LNCaP clone FGC (cell line): Measurements from ENCODE around the gene ABHD6.

Source experiments
- DNase-seq: peaks from one replicate; pipeline ENCODE4 v3.0.0-alpha.2; 2011; ENCODE audit warnings: low read depth
- H3K4me3 ChIP-seq: 2 replicates; pipeline ENCODE4 v1.5.1; 2011; ENCODE audit warnings: mild to moderate bottlenecking, low read depth, low read length, control low read depth
- TF ChIP-seq, protein P1 (sequence below): IDR thresholded peaks from 2 replicates; pipeline ENCODE4 v1.5.1; 2012; ENCODE audit warnings: mild to moderate bottlenecking; ENCODE audit not compliant: control insufficient read depth, insufficient read depth; ENCODE audit errors: extremely low read depth

ABHD6 gene

DNA sequence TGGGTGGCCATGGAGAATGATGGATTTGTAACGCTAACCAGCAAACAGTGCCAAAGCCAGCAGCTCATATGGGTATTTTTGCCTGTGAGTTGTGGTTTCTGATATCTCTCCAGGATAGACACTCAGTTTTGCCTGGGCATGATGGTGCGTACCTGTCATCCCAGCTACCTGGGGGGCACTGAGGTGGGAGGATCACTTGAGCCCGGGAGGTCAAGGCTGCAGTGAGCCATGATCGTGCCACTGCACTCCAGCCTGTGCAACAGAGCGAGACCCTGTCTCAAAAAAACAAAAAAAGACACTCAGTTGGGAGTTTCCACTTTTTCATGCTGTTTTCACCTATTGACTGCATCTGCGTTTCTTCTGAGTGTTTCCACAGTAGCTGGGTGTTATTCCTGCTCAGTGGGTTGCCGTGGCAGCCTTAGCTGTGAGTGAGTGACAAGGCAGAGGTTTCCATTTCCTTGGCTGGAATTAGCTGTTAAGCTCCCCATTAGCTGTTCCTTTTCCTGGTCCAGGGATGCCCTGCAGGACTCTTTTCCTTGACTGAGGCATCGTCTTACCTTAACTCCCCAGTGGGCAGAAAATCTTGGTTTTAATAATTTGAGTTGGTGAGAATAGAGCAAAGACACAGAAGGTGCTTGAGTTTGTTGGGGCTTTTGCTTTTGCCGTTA, 54.2 kb downstream of the ABHD6 start:
- no peak for DNase-seq

DNA sequence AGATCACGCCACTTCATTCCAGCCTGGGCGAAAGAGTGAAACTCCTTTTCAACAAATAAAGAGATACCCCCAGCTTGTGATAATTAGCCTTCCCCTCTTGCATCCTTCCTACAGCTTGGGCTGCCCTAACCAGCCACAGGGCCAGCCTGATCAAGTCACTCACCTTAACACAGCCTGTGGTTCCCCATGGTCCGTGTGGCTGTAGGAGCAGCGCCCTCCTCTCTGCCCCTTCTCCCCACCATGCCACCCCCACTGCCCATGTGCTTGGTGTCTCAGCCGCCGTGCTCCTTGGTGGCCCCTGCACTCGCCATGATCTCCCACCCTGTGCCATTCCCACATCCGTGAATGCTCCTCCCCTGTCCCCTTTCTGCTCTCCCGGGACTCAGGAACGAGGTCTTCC, 55.3 kb downstream of the ABHD6 start:
- no peak overlapping the region for H3K4me3 ChIP-seq
- DNase-seq = no peak
- TF ChIP-seq, protein P1, sequence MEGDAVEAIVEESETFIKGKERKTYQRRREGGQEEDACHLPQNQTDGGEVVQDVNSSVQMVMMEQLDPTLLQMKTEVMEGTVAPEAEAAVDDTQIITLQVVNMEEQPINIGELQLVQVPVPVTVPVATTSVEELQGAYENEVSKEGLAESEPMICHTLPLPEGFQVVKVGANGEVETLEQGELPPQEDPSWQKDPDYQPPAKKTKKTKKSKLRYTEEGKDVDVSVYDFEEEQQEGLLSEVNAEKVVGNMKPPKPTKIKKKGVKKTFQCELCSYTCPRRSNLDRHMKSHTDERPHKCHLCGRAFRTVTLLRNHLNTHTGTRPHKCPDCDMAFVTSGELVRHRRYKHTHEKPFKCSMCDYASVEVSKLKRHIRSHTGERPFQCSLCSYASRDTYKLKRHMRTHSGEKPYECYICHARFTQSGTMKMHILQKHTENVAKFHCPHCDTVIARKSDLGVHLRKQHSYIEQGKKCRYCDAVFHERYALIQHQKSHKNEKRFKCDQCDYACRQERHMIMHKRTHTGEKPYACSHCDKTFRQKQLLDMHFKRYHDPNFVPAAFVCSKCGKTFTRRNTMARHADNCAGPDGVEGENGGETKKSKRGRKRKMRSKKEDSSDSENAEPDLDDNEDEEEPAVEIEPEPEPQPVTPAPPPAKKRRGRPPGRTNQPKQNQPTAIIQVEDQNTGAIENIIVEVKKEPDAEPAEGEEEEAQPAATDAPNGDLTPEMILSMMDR = no peak

More for the DNA sequence above, 54.2 kb downstream of the ABHD6 start:
- no peak overlapping the region for H3K4me3 ChIP-seq
- TF ChIP-seq, protein P1 = no peak

DNA sequence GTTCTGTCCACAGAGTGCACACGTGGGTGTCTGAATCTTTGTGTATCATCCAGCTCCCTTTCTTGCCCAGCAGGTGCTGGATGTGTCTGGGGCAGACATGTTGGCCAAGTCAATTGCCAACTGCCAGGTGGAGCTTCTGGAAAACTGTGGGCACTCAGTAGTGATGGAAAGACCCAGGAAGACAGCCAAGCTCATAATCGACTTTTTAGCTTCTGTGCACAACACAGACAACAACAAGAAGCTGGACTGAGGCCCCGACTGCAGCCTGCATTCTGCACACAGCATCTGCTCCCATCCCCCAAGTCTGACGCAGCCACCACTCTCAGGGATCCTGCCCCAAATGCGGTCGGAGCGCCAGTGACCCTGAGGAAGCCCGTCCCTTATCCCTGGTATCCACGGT, 55.9 kb downstream of the ABHD6 start:
- no peak overlapping the region for H3K4me3 ChIP-seq
- TF ChIP-seq, protein P1 = no peak
- DNase-seq = no peak

DNA sequence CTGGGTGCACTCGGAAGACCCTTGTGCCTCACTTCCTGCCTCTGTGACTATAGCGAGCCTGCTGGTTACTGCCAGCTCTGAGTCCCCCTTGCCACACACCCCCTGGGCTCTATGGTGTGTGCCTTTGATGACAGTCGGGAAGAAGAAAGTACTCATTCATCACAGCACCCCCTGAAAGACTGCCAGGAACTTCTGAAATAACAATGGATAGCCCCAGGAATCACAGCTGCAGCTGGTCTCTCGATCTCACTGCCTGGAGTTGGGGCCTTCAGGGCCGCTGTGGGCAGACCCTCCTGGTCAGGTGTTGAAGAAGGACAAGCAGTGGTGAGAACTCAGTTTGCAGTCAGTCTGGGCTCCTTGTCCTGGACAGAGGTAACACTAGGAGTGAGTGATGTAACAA, 58.7 kb downstream of the ABHD6 start:
- no peak for DNase-seq
- TF ChIP-seq, protein P1 = no peak
- H3K4me3 ChIP-seq = no peak overlapping the region

DNA sequence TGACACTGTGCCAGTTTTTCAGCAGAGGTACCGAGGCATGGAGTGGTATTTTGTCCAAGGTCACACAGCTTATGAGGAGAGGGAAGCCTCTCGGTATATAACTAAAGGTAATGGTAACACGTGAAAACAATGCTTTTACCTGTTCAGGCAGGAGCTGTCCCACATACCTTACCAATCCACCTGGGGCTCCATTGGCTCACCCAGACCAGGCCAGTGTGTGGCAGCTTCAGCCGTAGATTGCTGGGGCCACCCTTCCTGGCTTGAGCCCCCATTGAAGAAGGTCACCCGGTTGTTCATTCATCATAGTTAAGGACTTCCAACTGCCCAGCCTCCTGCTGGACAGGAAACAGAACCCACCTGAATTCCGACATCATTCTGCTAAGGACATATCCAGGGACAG, 59.3 kb downstream of the ABHD6 start:
- DNase-seq = no peak
- TF ChIP-seq, protein P1 = no peak

DNA sequence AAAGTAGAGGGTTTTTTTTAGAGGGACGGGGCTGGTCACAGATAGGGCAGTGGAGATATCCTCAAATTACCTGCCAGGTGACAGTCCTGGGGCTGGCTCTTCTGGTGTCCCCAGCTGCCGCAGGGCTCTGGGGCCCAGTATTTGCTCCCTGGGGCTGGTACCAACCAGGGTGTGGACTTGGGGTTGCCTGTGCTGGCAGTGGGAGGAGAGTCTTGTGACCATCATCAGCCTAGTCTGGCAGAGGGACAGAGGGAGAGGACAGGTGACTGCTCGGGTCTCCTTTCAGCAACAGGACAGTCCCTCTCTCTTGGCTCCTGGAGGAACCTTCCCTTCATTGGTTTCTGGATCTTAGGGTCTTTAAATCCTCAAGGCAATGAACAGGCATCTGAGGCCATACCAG, 60.6 kb downstream of the ABHD6 start:
- H3K4me3 ChIP-seq = no peak overlapping the region
- TF ChIP-seq, protein P1 = no peak
- no peak for DNase-seq

More for the DNA sequence above, 59.3 kb downstream of the ABHD6 start:
- no peak overlapping the region for H3K4me3 ChIP-seq

DNA sequence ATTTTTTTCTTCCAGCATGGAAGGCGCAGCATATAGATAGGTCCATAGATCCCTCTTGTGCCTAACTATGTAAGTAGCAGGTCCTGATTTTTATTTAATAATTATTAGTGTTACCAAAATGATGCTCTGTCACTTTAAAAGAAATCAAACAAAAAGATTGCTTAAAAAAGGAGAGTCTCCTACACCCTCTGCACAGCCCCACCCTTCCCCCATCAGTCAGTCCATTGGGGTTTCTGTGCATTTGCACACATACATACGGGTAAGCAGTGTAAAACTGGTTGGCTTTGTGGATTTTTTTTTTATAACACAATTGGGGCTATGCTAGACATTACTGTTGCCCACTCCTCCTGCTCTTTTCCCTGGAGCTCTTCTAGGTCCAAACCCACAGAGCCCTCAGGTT, 61.5 kb downstream of the ABHD6 start:
- DNase-seq = no peak
- no peak overlapping the region for H3K4me3 ChIP-seq
- TF ChIP-seq, protein P1 = no peak
